MG63 (cell line): ENCODE results near the gene TSGA10. TPM values are rescaled to one million over a fixed set of nuclear protein-coding genes. Genes with fewer than 3 reads are reported as not detected.
A peak's percentile ranks its signal among the peaks of the same experiment; 100 is the strongest.
"Not testable (repeated sequence)": the region's sequence is repeated elsewhere in the genome, so short reads cannot be mapped to it uniquely, and the experiment has no call there.

ENCODE experiments used
- DNase-seq: peaks from one replicate; pipeline ENCODE4 v3.0.0-alpha.2; 2020
- H3K27me3 ChIP-seq: fragments of 250-450 bp; sonication (Bioruptor Pico); 2 replicates; pipeline ENCODE4 v1.5.1; 2020; ENCODE audit warnings: mild to moderate bottlenecking, moderate library complexity
- H3K36me3 ChIP-seq: fragments of 250-450 bp; sonication (Bioruptor Pico); 2 replicates; pipeline ENCODE4 v1.5.1; 2020; ENCODE audit warnings: mild to moderate bottlenecking, moderate library complexity
- H3K4me3 ChIP-seq: fragments of 250-450 bp; sonication (Bioruptor Pico); 2 replicates; pipeline ENCODE4 v1.5.1; 2020; ENCODE audit warnings: mild to moderate bottlenecking, moderate library complexity
- H3K9me3 ChIP-seq: fragments of 250-450 bp; sonication (Bioruptor Pico); 2 replicates; pipeline ENCODE4 v1.5.1; 2020; ENCODE audit warnings: mild to moderate bottlenecking, moderate library complexity
- total RNA-seq: library from RNA; depleted of rRNA; stranded (reverse); fragments of >200 nt; shearing (Covaris generic); gene quantifications from 2 replicates; pipeline ENCODE4 v1.2.3, GENCODE V29; 2014; ENCODE audit warnings: low replicate concordance; rRNA removed

Gene TSGA10, protein sequence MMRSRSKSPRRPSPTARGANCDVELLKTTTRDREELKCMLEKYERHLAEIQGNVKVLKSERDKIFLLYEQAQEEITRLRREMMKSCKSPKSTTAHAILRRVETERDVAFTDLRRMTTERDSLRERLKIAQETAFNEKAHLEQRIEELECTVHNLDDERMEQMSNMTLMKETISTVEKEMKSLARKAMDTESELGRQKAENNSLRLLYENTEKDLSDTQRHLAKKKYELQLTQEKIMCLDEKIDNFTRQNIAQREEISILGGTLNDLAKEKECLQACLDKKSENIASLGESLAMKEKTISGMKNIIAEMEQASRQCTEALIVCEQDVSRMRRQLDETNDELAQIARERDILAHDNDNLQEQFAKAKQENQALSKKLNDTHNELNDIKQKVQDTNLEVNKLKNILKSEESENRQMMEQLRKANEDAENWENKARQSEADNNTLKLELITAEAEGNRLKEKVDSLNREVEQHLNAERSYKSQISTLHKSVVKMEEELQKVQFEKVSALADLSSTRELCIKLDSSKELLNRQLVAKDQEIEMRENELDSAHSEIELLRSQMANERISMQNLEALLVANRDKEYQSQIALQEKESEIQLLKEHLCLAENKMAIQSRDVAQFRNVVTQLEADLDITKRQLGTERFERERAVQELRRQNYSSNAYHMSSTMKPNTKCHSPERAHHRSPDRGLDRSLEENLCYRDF
- not detected in 2 replicates for total RNA-seq

- peaks cover 10% of the 10 kb centered on the region for H3K36me3 ChIP-seq
- no peaks in the 10 kb centered on the region for H3K9me3 ChIP-seq
- no peaks in the 10 kb centered on the region for H3K27me3 ChIP-seq
- H3K4me3 ChIP-seq: peak within 1 kb of the TSS; percentile 79
- peak; percentile 90 for DNase-seq
Measured at GRCh38 chr2:99154643-99155536, at the start of gene TSGA10, which contains the start of gene LIPT1. Gene TSGA10 (minus strand): TSS chr2:99154942. CDS start chr2:99109439, 45,503 bp downstream. Gene LIPT1 (plus strand): TSS chr2:99154967. CDS start chr2:99161958, 6,991 bp downstream.

DNA sequence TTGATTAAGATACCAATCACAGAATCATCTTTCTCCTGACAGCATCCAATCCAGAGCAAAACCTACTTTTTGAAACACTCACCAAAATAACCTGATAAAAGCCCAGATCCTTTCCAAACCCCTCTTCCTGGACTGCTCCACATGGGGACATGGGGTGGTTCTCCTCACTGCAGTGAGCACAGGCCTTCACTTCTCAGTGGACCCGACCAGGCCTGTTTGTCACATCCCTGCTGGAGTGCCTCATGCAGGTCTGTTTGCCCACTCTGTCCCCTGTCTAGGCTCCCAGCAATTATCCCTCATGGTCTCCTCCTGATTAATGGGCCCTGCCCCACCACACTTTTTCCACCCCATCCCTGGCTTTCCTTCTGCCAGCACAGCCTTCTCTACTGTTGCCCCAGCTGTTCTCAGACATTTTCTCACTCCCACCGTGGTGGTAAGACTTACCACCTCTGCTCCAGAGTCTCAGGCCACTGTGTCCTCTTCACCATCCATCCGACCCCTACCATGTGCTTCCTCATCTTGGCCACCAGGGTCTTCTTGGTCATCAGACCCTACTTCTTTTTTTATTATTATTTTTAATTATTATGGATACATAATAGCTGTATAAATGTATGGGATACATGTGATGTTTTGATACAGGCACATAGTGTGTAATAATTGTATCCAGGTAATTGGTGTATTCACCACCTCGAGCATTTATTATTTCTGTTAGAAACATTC, 47.4 kb upstream of the TSGA10 start:
- H3K27me3 ChIP-seq: no peaks in the 10 kb centered on the region
- no peak for DNase-seq
- H3K36me3 ChIP-seq: no peaks in the 10 kb centered on the region

GRCh38 chr2:99200076-99200800, 45.5 kb upstream of the TSGA10 start:
- Histone ChIP-seq H3K9me3 (no peaks in the 10 kb centered on the region), H3K27me3 (no peaks in the 10 kb centered on the region)
- DNase-seq: no peak

More for the DNA sequence above, 47.4 kb upstream of the TSGA10 start:
- H3K9me3 ChIP-seq: no peaks in the 10 kb centered on the region
- no peak overlapping the region for H3K4me3 ChIP-seq

DNA sequence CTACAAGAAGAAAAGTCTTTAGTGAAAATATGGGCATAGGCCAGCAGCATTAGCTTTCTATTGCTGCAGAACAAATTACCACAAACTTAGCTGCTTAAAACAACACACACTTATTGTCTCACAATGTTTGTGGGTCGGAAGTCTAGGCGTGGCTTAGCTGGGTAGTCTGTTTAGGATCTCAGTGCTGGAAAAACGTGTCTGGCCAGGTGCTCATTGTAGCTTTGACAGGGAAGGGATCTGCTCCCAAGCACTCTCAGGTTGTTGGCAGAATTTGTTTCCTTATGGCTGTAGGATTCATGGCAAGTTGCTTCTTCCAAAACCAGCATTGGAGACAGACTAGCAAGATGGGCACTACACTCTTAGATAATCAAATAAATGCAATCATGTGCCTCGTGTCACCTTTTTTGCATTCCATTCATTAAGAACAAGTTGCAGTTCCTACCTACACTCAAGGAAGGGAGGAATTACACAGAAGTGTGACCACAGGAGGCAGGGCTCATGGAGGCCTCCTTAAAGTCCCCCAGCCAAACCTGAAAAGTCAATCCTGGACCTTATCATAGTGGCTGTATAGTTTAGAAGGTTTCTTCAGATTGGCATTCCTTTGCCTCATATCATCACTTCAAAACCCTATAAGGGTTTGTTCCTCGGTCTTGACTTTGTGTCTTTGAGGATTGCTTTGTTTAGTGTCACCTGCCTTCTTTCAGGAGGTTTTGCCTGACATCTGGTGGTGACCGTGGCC, 43.5 kb upstream of the TSGA10 start:
- Histone ChIP-seq H3K36me3 (peaks cover 29% of the 10 kb centered on the region), H3K27me3 (no peaks in the 10 kb centered on the region), H3K9me3 (no peaks in the 10 kb centered on the region), H3K4me3 (no peak overlapping the region)
- no peak for DNase-seq

More at GRCh38 chr2:99200076-99200800, 45.5 kb upstream of the TSGA10 start:
- Histone ChIP-seq H3K4me3 (no peak overlapping the region), H3K36me3 (peaks cover 14% of the 10 kb centered on the region)

GRCh38 chr2:99192364-99192763, 37.6 kb upstream of the TSGA10 start:
- DNase-seq, H3K4me3 ChIP-seq, H3K9me3 ChIP-seq, H3K27me3 ChIP-seq: not testable (repeated sequence)
- H3K36me3 ChIP-seq: peaks cover 77% of the 10 kb centered on the region

GRCh38 chr2:99190548-99190947, 35.8 kb upstream of the TSGA10 start:
- Histone ChIP-seq H3K36me3 (peaks cover 77% of the 10 kb centered on the region), H3K9me3 (peaks cover 2% of the 10 kb centered on the region; the same call in 1 of the 2 replicates), H3K27me3 (no peaks in the 10 kb centered on the region), H3K4me3 (no peak overlapping the region)
- DNase-seq: no peak

GRCh38 chr2:99188357-99188756, 33.6 kb upstream of the TSGA10 start:
- H3K27me3 ChIP-seq: no peaks in the 10 kb centered on the region
- H3K9me3 ChIP-seq: peaks cover 2% of the 10 kb centered on the region; the same call in 1 of the 2 replicates
- no peak for DNase-seq
- H3K4me3 ChIP-seq: no peak overlapping the region
- H3K36me3 ChIP-seq: peaks cover 60% of the 10 kb centered on the region

DNA sequence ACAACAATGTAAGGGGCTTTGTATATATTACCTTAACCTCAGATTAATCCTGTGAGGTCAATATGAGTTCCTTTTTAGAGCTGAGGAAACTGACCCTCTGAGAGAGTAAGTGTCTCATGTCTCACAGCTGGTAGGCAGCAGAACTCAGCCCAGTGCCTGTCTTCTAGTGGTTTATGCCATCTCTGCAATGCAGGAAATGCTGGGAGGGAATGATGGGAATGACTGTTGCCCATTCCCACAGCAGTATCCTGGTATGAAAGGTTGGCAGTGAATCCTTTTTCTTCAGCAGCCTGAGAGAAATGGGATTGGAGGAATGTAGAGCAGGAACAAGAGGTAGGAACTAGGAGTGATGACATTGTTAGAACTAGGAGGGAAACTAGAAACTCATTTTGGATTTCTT, 32.3 kb upstream of the TSGA10 start:
- Histone ChIP-seq H3K27me3 (no peaks in the 10 kb centered on the region), H3K4me3 (no peak overlapping the region), H3K9me3 (peaks cover 2% of the 10 kb centered on the region; the same call in 1 of the 2 replicates), H3K36me3 (peaks cover 46% of the 10 kb centered on the region)
- DNase-seq: no peak

DNA sequence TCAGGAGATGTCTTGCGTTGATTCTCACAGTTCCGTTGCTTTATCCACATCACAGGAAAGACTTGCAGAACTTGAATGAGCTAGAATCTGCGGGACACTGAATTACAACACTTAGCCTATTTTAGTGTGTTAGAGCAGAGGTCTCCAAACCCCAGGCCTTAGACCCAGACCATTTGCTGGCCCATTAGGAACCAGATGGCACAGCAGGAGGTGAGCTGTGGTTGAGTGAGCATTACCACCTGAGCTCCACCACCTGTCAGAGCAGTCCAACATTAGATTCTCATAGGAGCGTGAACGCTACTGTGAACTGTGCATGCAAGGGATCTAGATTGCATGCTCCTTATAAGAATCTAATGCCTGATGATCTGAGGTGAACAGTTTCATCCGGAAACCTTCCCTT, 30.1 kb upstream of the TSGA10 start:
- no peaks in the 10 kb centered on the region; the same call in 1 of the 2 replicates for H3K9me3 ChIP-seq
- no peaks in the 10 kb centered on the region for H3K27me3 ChIP-seq
- H3K4me3 ChIP-seq: no peak overlapping the region
- no peak for DNase-seq
- peaks cover 28% of the 10 kb centered on the region for H3K36me3 ChIP-seq

DNA sequence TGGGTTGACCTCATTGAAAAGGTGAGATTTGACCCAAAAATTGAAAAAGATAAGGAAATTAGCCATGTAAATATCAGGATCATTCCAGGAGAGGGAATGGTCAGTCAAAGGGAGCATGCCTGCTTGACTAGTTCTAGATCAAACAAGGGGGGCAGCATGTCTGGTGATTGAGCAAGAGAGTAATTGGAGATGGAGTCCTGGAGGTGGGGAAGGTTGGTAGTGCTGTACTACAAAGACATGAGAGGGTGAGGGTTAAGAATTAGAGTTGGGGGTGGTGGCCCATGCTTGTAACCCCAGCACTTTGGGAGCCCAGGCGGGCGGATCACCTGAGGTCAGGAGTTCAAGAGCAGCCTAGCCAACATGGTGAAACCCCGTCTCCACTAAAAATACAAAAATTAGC, 28.3 kb upstream of the TSGA10 start:
- peaks cover 15% of the 10 kb centered on the region for H3K36me3 ChIP-seq
- no peak for DNase-seq
- no peaks in the 10 kb centered on the region for H3K27me3 ChIP-seq
- H3K4me3 ChIP-seq: no peak overlapping the region
- H3K9me3 ChIP-seq: no peaks in the 10 kb centered on the region

DNA sequence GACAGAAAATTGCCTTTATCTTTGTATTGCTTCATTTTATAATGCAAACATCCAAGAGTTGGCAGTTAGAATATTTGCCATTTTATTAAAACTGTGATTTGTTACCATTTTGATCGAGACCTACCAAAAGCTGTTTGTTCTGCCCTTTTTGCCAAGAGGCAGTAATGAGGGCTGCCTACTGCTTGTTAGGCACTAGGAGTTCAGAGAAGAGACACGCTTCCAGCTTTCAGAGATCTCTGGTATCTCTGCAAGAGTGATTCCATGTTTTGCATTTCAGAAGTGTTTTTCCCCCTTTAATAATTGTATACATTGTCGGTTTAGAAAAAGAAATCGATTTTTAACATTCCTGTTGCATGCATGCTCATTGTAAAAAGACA, 26.9 kb upstream of the TSGA10 start:
- no peak for DNase-seq
- Histone ChIP-seq H3K9me3 (no peaks in the 10 kb centered on the region), H3K27me3 (no peaks in the 10 kb centered on the region), H3K4me3 (peak overlapping the region; percentile 72), H3K36me3 (peaks cover 6% of the 10 kb centered on the region)

DNA sequence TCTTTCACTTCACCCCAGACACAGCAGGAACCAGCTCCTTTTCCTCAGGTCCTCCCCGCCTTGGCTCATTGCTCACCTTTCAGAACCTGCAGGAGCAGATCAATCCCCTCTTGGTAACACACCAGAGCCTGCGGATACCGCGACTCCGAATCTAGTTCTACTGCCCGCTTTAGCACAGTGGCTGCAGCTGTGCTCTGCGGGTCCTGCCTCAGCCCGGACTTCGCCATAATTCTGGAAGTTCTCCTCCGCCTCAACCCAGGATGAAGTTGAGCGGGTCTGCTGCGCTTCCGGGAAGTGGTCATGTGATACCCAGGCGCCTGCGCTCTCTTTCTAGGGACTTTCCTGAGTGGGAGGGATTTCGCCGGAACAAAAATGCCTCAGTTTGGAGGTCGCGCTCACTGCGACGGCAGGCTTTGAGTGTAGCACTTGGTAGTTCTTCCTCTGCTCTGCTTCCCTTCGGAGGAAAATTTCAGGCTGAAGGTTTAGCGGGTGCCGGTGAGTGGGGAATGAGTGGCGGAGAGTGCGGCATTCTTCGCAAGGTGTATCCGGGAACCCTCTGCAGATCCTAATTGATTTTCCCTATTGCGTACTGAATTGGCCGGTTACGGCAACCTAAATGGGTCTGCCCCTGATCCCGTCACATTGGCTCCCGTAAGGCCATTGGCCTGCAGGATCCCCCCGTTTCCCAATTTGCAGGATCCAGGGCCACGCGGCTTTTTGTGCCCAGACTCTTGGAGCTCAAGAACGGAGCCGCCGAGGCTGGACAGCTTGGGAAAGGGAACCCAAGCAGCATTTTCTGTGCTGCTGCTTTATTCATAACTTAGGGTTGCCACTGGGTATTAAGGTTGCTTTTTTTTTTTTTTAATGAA, 26.2 kb upstream of the TSGA10 start, which contains the start of the genes MITD1 and MRPL30:
Gene MITD1 (minus strand): TSS at position 304 of the 869 bp plus-strand sequence. CDS start 77 bp downstream, at position 227.
Gene MRPL30 (plus strand): TSS at position 430 of the 869 bp plus-strand sequence. CDS start 5,020 bp downstream, outside the sequence.
- H3K36me3 ChIP-seq: peaks cover 2% of the 10 kb centered on the region
- no peaks in the 10 kb centered on the region for H3K27me3 ChIP-seq
- DNase-seq: peak; percentile 90
- H3K9me3 ChIP-seq: no peaks in the 10 kb centered on the region
- peak within 1 kb of the TSS; percentile 72 for H3K4me3 ChIP-seq

GRCh38 chr2:99171377-99172140, 16.8 kb upstream of the TSGA10 start:
- peaks cover 39% of the 10 kb centered on the region for H3K36me3 ChIP-seq
- H3K27me3 ChIP-seq: no peaks in the 10 kb centered on the region
- H3K4me3 ChIP-seq: no peak overlapping the region
- H3K9me3 ChIP-seq: no peaks in the 10 kb centered on the region
- DNase-seq: no peak
